Vagina (tissue), 2 donors: ENCODE results near the gene TUBA3D. TPM values are rescaled to one million over a fixed set of nuclear protein-coding genes. Genes with fewer than 3 reads are reported as not detected.
"Not testable (repeated sequence)": the region's sequence is repeated elsewhere in the genome, so short reads cannot be mapped to it uniquely, and the experiment has no call there.

Experiments
- DNase-seq, 2 donors: peaks; one replicate each; pipeline ENCODE4 v3.0.0-alpha.2; 2017; ENCODE audit errors: extremely low spot score in 2 of 2
- H3K27ac ChIP-seq: fragments of 200-600 bp; sonication (generic); one replicate; pipeline ENCODE4 v1.5.1; 2019
- H3K27me3 ChIP-seq: fragments of 200-600 bp; sonication (generic); one replicate; pipeline ENCODE4 v1.5.1; 2019
- H3K36me3 ChIP-seq, 2 donors: fragments of 200-600 bp; sonication (generic); one replicate each; pipeline ENCODE4 v1.5.1; 2017 to 2019
- H3K4me1 ChIP-seq: fragments of 200-600 bp; sonication (generic); one replicate; pipeline ENCODE4 v1.5.1; 2019
- H3K4me3 ChIP-seq, 2 donors: fragments of 200-600 bp; sonication (generic); 1 replicate in 1 of 2; 2 replicates in 1 of 2; pipeline ENCODE4 v1.5.1; 2016 to 2019
- H3K9me3 ChIP-seq: fragments of 200-600 bp; sonication (generic); one replicate; pipeline ENCODE4 v1.5.1; 2019
- POLR2A ChIP-seq, 2 donors: fragments of 450-650 bp; IDR thresholded peaks; one replicate each; pipeline ENCODE4 v1.6.1; 2017; ENCODE audit warnings: antibody characterized with exemption in 2 of 2, mild to moderate bottlenecking in 2 of 2, moderate library complexity in 2 of 2
- POLR2AphosphoS5 ChIP-seq, 2 donors: sonication (generic); formaldehyde crosslinking; IDR thresholded peaks; one replicate each; pipeline ENCODE4 v1.9.0; 2017; ENCODE audit warnings: antibody characterized with exemption in 2 of 2, mild to moderate bottlenecking in 2 of 2, low read depth in 1 of 2; ENCODE audit not compliant: insufficient read depth in 1 of 2
- intact Hi-C: fragments of 100-400 bp; cut with DNase I; formaldehyde crosslinking; loops from one replicate; pipeline ENCODE4 v1.15.1; 2023
- total RNA-seq: library from RNA; depleted of rRNA; stranded (reverse); fragments of >200 nt; gene quantifications from one replicate; pipeline ENCODE4 v1.2.3, GENCODE V29; 2016
- TF ChIP-seq, protein P1 (sequence below), 3 experiments: fragments of 450-650 bp in 2 of 3; fragments of 200-600 bp in 1 of 3; sonication (generic) in 1 of 3; IDR thresholded peaks; one replicate each; pipeline ENCODE4 v1.5.1; 2017 to 2019; ENCODE audit warnings: antibody characterized with exemption in 3 of 3, mild to moderate bottlenecking in 2 of 3, moderate library complexity in 2 of 3

The TUBA3D gene
- total RNA-seq, 1 donor from 2014 or later: 0.74 TPM

DNA sequence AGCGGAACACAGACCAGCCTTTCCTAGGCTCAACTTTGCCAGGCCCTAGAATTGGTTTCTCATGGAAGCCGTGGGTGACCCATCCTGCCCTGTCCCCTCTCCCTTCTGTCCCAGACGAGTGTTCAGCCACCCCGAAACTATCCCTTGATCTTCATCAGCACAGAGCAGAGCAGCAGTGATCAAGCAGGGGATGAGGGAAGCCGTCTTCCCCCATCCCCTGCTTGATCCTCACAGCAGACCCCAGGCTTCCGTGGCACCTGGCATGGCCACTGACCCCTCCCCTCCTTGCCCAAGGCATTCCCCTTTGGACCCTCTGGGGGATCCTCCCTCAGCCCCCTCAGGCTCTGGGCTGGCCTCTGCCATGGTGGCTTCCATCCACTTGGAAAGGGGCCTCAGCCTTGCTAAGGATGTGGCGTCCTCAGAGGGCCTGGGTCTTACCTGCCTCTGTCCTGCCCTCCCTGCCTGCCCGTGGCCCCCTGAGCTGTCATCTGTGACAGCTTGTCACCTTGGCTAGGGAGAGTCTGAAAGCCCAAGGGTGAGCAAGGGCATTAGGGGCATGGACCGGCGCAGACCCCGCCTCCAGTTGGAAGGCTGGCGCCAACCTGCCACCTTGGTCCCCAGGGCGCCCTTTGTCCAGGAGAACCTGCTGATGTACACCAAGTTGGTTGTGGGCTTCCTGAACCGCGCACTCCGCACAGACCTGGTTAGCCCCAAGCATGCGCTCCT, 41.4 kb downstream of the TUBA3D start:
- Histone ChIP-seq H3K9me3 (no peaks in the 10 kb centered on the region), H3K27me3 (no peaks in the 10 kb centered on the region), H3K36me3 (peaks cover 0 to 3% of the 10 kb centered on the region in 2 donors), H3K4me1 (no peaks in the 10 kb centered on the region), H3K4me3 (no peak overlapping the region), H3K27ac (no peak overlapping the region)
- no peak for TF ChIP-seq POLR2AphosphoS5 (IDR thresholded peaks at IDR 0.05; ENCODE audit: insufficient read depth in 1 of 2, low read depth in 1 of 2)
- no peak for TF ChIP-seq POLR2A (IDR thresholded peaks at IDR 0.05)
- TF ChIP-seq, protein P1, sequence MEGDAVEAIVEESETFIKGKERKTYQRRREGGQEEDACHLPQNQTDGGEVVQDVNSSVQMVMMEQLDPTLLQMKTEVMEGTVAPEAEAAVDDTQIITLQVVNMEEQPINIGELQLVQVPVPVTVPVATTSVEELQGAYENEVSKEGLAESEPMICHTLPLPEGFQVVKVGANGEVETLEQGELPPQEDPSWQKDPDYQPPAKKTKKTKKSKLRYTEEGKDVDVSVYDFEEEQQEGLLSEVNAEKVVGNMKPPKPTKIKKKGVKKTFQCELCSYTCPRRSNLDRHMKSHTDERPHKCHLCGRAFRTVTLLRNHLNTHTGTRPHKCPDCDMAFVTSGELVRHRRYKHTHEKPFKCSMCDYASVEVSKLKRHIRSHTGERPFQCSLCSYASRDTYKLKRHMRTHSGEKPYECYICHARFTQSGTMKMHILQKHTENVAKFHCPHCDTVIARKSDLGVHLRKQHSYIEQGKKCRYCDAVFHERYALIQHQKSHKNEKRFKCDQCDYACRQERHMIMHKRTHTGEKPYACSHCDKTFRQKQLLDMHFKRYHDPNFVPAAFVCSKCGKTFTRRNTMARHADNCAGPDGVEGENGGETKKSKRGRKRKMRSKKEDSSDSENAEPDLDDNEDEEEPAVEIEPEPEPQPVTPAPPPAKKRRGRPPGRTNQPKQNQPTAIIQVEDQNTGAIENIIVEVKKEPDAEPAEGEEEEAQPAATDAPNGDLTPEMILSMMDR (IDR thresholded peaks at IDR 0.05): no peak
- no peak for DNase-seq
- intact Hi-C loops: no loop called here

DNA sequence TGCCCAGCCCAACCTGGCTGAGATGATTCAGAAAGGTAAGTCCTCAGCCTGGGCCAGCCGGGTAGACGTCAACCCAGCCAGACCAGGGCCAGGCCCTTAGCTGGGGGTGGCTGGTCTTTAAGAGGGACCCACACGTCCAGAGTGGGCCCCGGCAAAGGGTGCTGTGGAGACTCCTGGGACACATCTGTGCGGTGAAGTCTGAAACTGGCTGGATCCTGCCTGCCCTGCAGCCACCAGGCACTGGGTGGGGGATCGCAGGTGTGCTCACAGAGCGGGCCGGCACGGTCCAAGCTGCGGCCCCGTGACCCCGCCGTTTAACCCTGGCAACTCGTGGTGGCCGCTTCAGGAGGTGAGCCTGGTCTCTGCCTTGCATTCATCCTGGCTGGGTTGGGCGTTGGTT, 41.9 kb downstream of the TUBA3D start:
- H3K27ac ChIP-seq, DNase-seq, H3K4me3 ChIP-seq, H3K36me3 ChIP-seq, H3K9me3 ChIP-seq, intact Hi-C loops, H3K4me1 ChIP-seq, H3K27me3 ChIP-seq: not testable (repeated sequence)

DNA sequence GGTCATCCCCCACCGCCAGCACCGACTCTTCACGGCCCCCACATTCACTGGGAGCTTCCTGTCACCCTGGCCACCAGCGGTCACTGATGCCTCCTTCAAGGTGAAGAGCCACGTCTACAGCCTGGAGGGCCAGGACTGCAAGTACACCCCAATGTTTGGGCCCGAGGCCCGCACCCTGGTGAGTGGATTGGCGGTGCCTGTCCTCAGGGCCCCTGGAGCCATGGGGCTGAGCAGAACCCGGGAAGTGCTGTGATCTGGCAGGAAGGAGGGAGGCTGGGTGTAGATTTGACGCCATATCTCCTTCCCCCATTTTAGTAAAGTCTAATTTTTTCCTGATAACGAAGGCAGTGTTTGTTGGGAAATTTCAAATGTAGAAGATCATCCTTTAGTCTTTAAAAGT, 42.6 kb downstream of the TUBA3D start:
- H3K36me3 ChIP-seq, DNase-seq, H3K27ac ChIP-seq, H3K4me1 ChIP-seq, H3K9me3 ChIP-seq, intact Hi-C loops, H3K27me3 ChIP-seq, H3K4me3 ChIP-seq: not testable (repeated sequence)

DNA sequence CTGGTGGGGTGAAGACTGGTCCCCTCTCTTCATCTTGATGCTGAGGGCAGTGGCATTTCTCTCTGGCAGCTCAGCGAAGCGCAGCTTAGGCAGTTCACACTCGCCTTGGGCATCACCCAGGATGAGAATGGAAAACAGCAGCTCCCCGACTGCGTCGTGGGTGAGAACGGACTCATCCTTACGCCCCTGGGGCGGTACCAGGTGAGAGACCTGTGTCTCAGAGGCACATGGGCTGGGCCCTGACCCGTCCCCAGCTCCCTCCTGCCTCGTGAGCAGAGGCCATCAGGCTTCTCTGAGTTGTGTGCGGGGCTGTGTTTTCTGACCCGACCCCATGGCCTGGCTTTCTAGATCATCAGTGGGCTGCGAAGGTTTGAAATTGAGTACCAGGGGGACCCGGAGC, 43.5 kb downstream of the TUBA3D start:
- H3K9me3 ChIP-seq: no peaks in the 10 kb centered on the region
- no peak for TF ChIP-seq POLR2AphosphoS5 (IDR thresholded peaks at IDR 0.05; ENCODE audit: insufficient read depth in 1 of 2, low read depth in 1 of 2)
- TF ChIP-seq POLR2A (IDR thresholded peaks at IDR 0.05): no peak
- H3K27ac ChIP-seq: no peak overlapping the region
- DNase-seq: no peak
- H3K27me3 ChIP-seq: no peaks in the 10 kb centered on the region
- intact Hi-C loops: no loop called here
- peaks cover 0 to 3% of the 10 kb centered on the region in 2 donors for H3K36me3 ChIP-seq
- no peaks in the 10 kb centered on the region for H3K4me1 ChIP-seq
- no peak overlapping the region for H3K4me3 ChIP-seq

DNA sequence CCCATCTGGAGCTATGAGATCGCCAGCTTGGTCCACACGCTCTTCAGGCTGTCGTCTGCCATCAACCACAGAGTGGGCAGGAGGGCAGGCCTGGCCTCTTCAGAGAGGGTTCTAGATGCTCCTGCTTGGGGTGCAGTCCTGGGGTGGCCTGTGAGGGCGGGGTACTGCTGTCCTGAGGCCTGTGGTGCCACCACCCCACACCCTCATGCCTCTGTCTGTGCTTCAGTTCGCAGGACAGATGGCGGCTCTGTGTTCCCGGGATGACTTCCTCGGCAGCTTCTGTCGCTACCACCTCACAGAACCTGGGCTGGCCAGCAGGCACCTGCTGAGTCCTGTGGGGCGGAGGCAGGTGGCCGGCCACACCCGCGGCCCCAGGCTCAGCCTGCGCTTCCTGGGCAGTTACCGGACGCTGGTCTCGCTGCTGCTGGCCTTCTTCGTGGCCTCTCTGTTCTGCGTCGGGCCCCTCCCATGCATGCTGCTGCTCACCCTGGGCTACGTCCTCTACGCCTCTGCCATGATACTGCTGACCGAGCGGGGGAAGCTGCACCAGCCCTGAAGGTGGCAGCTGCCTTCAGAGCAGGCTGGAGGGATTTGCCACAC, 44.1 kb downstream of the TUBA3D start:
- H3K4me1 ChIP-seq, intact Hi-C loops, H3K4me3 ChIP-seq, H3K36me3 ChIP-seq, H3K27me3 ChIP-seq, H3K9me3 ChIP-seq, DNase-seq, H3K27ac ChIP-seq: not testable (repeated sequence)

DNA sequence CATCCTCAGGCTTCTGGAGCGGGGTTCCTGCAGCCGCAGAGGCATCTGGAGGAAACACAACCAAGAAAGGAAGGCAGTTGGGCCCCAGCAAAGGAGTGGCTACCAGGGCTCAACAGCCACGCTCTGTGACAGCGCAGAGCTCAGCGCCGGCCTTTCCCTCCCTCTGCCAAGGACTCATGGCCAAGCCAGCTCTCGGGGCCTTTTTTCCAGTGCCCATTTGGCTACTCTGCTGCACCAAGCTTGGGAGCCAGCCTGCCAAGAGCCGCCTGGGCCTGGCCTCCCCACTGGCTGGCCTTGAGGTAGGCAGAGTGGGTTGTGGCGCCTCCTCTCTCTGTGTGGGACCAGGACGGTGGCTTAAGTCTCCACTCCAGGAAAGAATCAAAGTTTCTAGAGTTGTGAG, 44.6 kb downstream of the TUBA3D start:
- Histone ChIP-seq H3K27me3 (no peaks in the 10 kb centered on the region), H3K4me1 (no peaks in the 10 kb centered on the region), H3K4me3 (no peak overlapping the region), H3K36me3 (peaks cover 0 to 3% of the 10 kb centered on the region in 2 donors), H3K27ac (no peak overlapping the region), H3K9me3 (no peaks in the 10 kb centered on the region)
- intact Hi-C loops: no loop called here
- TF ChIP-seq POLR2A (IDR thresholded peaks at IDR 0.05) (no peak), POLR2AphosphoS5 (IDR thresholded peaks at IDR 0.05; ENCODE audit: insufficient read depth in 1 of 2, low read depth in 1 of 2) (no peak)
- TF ChIP-seq, protein P1 (IDR thresholded peaks at IDR 0.05): no peak
- DNase-seq: no peak

DNA sequence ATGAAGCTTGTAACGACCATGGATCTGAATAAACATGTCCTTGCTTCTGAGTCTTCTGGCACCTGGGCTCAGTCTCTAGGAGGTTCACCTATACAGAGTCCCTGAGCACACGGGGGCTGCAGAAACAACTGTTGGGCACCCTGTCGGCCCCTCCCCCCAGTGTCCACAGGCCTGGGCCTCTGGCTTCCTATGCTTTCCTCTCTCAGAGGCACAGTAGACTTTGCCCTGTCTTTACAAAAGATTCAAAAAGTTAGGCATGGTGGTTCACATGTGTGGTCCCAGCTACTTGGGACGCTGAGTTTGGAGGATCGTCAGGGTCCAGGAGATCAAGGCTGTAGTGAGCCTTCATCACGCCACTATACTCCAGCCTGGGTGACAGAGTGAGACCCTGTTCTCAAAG, 45.6 kb downstream of the TUBA3D start:
- H3K4me3 ChIP-seq, H3K27me3 ChIP-seq, H3K27ac ChIP-seq, DNase-seq, intact Hi-C loops, H3K36me3 ChIP-seq, H3K4me1 ChIP-seq, H3K9me3 ChIP-seq: not testable (repeated sequence)
